ENCODE measurements around the gene S100A7. TPM values are rescaled to one million over a fixed set of nuclear protein-coding genes. Genes with fewer than 3 reads are reported as not detected.
"Not testable (repeated sequence)": the region's sequence is repeated elsewhere in the genome, so short reads cannot be mapped to it uniquely, and the experiment has no call there.

Gene S100A7
- total RNA-seq, 1 donor from 2014 or later: not detected

- no peak for DNase-seq (ENCODE audit: low read depth, low spot score)
Observed at GRCh38 chr1:153431002-153431401, 29.4 kb downstream of the S100A7 start.

GRCh38 chr1:153430561-153430960, 29.9 kb downstream of the S100A7 start:
- no peak for DNase-seq (ENCODE audit: low read depth, low spot score)

- no peak for DNase-seq (ENCODE audit: low read depth, low spot score)
Observed at GRCh38 chr1:153430166-153430553, 30.3 kb downstream of the S100A7 start.

- DNase-seq (ENCODE audit: low read depth, low spot score): no peak
Observed at GRCh38 chr1:153429266-153430165, 30.9 kb downstream of the S100A7 start.

- no peak for DNase-seq (ENCODE audit: low read depth, low spot score)
Observed at GRCh38 chr1:153428791-153429190, 31.7 kb downstream of the S100A7 start.

GRCh38 chr1:153428073-153428638, 32.3 kb downstream of the S100A7 start:
- DNase-seq (ENCODE audit: low read depth, low spot score): no peak

- DNase-seq (ENCODE audit: low read depth, low spot score): no peak
Observed at GRCh38 chr1:153426809-153427208, 33.6 kb downstream of the S100A7 start.

- peak; percentile 22 for DNase-seq (ENCODE audit: low read depth, low spot score)
Observed at GRCh38 chr1:153422450-153423068, 37.9 kb downstream of the S100A7 start.

- no peak for DNase-seq (ENCODE audit: low read depth, low spot score)
Observed at GRCh38 chr1:153420306-153420705, 40.1 kb downstream of the S100A7 start.

GRCh38 chr1:153419436-153419793, 41.0 kb downstream of the S100A7 start:
- DNase-seq (ENCODE audit: low read depth, low spot score): not testable (repeated sequence)

- not testable (repeated sequence) for DNase-seq (ENCODE audit: low read depth, low spot score)
Observed at GRCh38 chr1:153418758-153419435, 41.6 kb downstream of the S100A7 start.

- DNase-seq (ENCODE audit: low read depth, low spot score): no peak
Observed at GRCh38 chr1:153417136-153417888, 43.1 kb downstream of the S100A7 start.

- no peak for DNase-seq (ENCODE audit: low read depth, low spot score)
Observed at GRCh38 chr1:153415850-153416570, 44.4 kb downstream of the S100A7 start, which contains the start of gene S100A7A. Gene S100A7A (plus strand): TSS chr1:153416520. CDS start chr1:153418083, 1,563 bp downstream.

- DNase-seq (ENCODE audit: low read depth, low spot score): not testable (repeated sequence)
Observed at GRCh38 chr1:153413961-153414360, 46.5 kb downstream of the S100A7 start.

Other genes with a start within 250 kb of the S100A7 start
- gene PRR9, start 243.1 kb downstream of the S100A7 start, total RNA-seq: not detected in 2 replicates
- not detected in 2 replicates for gene LORICRIN, start 201.0 kb downstream of the S100A7 start, total RNA-seq
- gene PGLYRP3, start 147.7 kb downstream of the S100A7 start, total RNA-seq: not detected in 2 replicates
- not detected in 2 replicates for gene PGLYRP4, start 111.8 kb downstream of the S100A7 start, total RNA-seq
- 0.13 and 0.95 TPM in 2 replicates for gene S100A9, start 102.8 kb downstream of the S100A7 start, total RNA-seq
- gene S100A12, start 85.0 kb downstream of the S100A7 start, total RNA-seq: not detected in 2 replicates
- gene S100A8, start 69.6 kb downstream of the S100A7 start, total RNA-seq: not detected in 2 replicates
- gene S100A7A, start 44.1 kb downstream of the S100A7 start, total RNA-seq: not detected in 2 replicates
- 527 and 1,896 TPM in 2 replicates for gene S100A6, start 75.3 kb upstream of the S100A7 start, total RNA-seq
- gene S100A5, start 80.3 kb upstream of the S100A7 start, total RNA-seq: not detected in 2 replicates
- 0.60 and 0.66 TPM in 2 replicates for gene S100A4, start 85.2 kb upstream of the S100A7 start, total RNA-seq
- gene S100A3, start 88.6 kb upstream of the S100A7 start, total RNA-seq: 0.66 and 0.85 TPM in 2 replicates
- 1.6 and 2.2 TPM in 2 replicates for gene S100A2, start 105.2 kb upstream of the S100A7 start, total RNA-seq
- 689 and 738 TPM in 2 replicates for gene S100A16, start 152.5 kb upstream of the S100A7 start, total RNA-seq
- gene S100A14, start 155.7 kb upstream of the S100A7 start, total RNA-seq: 0.14 and 0.20 TPM in 2 replicates
- gene S100A13, start 166.9 kb upstream of the S100A7 start, total RNA-seq: 62.6 and 153 TPM in 2 replicates
- gene S100A1, start 167.8 kb upstream of the S100A7 start, total RNA-seq: not detected in 2 replicates
- gene CHTOP, start 173.4 kb upstream of the S100A7 start, total RNA-seq: 27.6 and 42.4 TPM in 2 replicates
- gene SNAPIN, start 198.1 kb upstream of the S100A7 start, total RNA-seq: 60.6 and 61.7 TPM in 2 replicates
- gene ILF2, start 210.3 kb upstream of the S100A7 start, total RNA-seq: 295 and 331 TPM in 2 replicates
- gene NPR1, start 218.0 kb upstream of the S100A7 start, total RNA-seq: 18.5 and 33.1 TPM in 2 replicates